Renal cortex interstitium (tissue), 15 donors: Measurements from ENCODE around the gene TECRL. TPM values are rescaled to one million over a fixed set of nuclear protein-coding genes. Genes with fewer than 3 reads are reported as not detected.

Source experiments
- DNase-seq, 11 donors: peaks; one replicate each; pipeline ENCODE4 v3.0.0-alpha.2; 2013; ENCODE audit warnings: low read depth in 9 of 11, low spot score in 4 of 11; ENCODE audit errors: extremely low read depth in 1 of 11
- long read RNA-seq, 16 experiments: transcript quantifications; one replicate each; lab custom pipeline, GENCODE V29; 2026
- polyA plus RNA-seq, 3 donors: library from polyadenylated mRNA; unstranded; fragments of 120-200 nt; gene quantifications; one replicate each; pipeline ENCODE4 v1.2.1, GENCODE V29; 2013; ENCODE audit not compliant: insufficient read length in 3 of 3

The TECRL gene, protein sequence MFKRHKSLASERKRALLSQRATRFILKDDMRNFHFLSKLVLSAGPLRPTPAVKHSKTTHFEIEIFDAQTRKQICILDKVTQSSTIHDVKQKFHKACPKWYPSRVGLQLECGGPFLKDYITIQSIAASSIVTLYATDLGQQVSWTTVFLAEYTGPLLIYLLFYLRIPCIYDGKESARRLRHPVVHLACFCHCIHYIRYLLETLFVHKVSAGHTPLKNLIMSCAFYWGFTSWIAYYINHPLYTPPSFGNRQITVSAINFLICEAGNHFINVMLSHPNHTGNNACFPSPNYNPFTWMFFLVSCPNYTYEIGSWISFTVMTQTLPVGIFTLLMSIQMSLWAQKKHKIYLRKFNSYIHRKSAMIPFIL
- polyA plus RNA-seq, result not detected
- long read RNA-seq, donor 1, result 0 reads
- long read RNA-seq, donor 2, result 0 reads
- long read RNA-seq, donor 3, result 0 reads
- long read RNA-seq, donor 4, result 0 reads
- long read RNA-seq, donor 5, result 0 reads
- long read RNA-seq, donor 6, result 0 reads
- long read RNA-seq, donor 7, result 0 reads
- long read RNA-seq, donor 8, result 0 reads
- long read RNA-seq, donor 9, result 0 reads
- long read RNA-seq, donor 10, result 0 reads
- long read RNA-seq, donor 11, result 0 reads
- long read RNA-seq, donor 12, result 0 reads
- long read RNA-seq, donor 13, result 0 reads
- long read RNA-seq, donor 14, result 0 reads
- long read RNA-seq, donor 15, result 0 reads
- long read RNA-seq, donor 16, result 0 reads

DNA sequence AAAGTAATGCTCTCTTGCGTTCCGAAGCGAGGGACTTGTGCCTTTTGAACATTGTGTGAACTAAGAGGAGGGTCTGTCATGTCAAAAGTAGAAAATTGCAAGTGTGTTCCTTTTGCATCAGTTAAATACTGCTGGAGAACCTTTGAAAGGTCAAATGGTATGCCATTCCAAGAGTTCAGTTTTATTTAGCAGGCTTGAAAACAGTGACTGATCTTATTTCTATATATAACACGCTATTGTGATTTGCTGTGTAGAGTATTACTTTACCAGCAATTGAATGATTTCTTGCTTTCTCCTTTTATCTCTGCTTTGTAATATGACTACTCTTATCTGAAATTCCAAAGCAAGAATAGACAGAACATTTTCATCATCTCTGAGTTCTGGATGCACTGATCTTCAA lies at the start of gene TECRL:
Gene TECRL, minus strand, starts transcription at position 151 of the 400 bp plus-strand sequence. Its CDS starts 99 bp downstream, at position 52.
- DNase-seq, result no peak

- no peak for DNase-seq
Observed at GRCh38 chr4:64432674-64433073, 23.4 kb upstream of the TECRL start.

GRCh38 chr4:64430933-64431332 lies 21.7 kb upstream of the TECRL start:
- no peak for DNase-seq

DNA sequence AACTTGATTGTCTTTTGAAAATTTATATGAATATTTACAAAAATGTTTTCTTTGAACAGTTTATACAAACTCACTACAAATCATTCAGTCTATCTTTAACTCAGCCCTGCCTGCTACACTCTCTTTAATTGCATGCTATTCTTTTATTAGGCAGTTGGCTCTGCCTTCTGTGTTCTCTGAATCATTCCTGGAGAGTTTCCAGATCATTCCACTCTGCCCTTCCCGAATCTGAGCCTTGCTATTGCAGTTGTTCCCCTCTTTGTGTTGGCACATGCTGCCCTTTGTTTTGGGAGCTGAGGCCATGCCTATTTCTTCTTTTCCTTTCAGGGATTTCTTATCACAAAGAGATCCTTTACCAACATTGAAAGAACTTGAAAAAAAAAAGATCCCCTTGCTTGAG lies 8.7 kb upstream of the TECRL start:
- no peak for DNase-seq

DNA sequence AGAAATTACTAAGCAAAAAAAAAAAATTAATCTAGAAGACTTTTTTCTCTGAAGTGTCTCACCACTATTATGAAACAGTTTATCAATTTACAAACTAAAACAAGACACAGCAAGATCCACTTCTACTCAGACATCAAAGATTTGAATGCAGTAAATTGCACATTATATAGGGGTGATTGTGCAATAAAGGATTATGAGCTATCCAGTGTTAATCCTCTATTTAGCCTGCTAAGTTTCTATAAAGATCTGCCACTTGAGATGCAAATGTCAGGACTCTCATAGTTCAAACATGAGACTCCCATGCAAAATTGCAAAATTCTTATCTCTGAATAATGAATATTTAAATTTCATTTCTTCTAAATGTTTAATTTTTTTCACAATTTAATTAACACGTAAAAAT lies 2.2 kb downstream of the TECRL start:
- no peak for DNase-seq

- no peak for DNase-seq
Observed at GRCh38 chr4:64405761-64406160, 3.5 kb downstream of the TECRL start.

DNA sequence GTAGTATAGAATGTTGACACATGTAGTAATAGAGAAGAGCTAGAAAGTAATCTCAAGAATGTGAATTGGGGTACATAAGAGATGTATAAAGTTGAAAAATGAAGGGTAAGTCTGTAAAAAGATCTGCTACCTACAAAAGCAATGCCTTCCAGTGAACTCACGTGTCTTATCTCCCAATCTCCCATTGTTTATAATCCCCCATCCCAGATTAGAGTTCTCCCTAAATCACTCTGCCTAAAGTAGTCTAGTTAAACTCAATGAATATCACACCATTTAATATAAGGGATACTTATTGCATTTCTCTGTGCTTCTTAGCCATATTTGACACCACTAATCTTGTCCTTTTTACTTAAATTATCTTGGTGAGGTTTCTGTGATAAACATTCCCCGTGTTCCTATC lies 6.6 kb downstream of the TECRL start:
- no peak for DNase-seq

DNA sequence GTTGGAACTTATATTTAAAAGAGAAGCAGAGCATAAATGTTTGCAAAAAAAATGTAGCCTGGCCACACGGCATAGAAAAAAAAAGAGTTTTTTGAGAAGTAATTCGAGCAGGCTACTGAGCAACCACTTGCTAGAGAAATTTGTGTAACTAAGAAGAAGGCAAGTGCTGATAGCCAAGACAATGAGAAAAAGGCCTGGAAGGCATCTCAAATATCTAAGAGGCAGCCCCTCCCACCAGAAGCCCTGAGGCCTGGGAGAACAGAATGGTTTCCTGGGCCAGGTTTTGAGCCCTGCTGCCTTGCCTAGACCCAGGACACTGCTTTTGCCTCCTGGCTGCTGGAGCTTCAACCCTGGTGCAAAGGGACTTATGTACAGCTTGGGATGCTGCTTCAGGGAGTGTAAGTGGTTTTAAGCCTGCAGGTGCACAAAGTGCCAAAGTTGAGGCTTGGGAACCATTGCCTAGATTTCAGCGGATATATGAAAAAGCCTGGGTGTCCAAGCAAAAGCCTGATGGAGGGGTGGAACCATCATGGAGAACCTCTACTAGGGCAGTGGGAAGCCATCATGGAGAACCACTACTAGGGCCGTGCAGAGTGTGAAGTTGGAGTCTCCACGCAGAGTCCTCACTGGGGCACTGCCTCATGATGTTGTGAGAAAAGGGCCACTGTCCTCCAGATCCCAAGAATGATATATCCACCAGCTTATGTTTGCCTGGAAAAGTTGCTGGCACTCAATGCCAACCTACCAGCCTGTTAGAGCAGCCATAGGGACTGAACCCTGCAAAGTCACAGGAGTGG lies 9.7 kb downstream of the TECRL start:
- no peak for DNase-seq

- no peak for DNase-seq
Observed at GRCh38 chr4:64394469-64394868, 14.8 kb downstream of the TECRL start.

- no peak for DNase-seq
Observed at GRCh38 chr4:64388252-64388651, 21.0 kb downstream of the TECRL start.

GRCh38 chr4:64385220-64385619 lies 24.0 kb downstream of the TECRL start:
- no peak for DNase-seq

DNA sequence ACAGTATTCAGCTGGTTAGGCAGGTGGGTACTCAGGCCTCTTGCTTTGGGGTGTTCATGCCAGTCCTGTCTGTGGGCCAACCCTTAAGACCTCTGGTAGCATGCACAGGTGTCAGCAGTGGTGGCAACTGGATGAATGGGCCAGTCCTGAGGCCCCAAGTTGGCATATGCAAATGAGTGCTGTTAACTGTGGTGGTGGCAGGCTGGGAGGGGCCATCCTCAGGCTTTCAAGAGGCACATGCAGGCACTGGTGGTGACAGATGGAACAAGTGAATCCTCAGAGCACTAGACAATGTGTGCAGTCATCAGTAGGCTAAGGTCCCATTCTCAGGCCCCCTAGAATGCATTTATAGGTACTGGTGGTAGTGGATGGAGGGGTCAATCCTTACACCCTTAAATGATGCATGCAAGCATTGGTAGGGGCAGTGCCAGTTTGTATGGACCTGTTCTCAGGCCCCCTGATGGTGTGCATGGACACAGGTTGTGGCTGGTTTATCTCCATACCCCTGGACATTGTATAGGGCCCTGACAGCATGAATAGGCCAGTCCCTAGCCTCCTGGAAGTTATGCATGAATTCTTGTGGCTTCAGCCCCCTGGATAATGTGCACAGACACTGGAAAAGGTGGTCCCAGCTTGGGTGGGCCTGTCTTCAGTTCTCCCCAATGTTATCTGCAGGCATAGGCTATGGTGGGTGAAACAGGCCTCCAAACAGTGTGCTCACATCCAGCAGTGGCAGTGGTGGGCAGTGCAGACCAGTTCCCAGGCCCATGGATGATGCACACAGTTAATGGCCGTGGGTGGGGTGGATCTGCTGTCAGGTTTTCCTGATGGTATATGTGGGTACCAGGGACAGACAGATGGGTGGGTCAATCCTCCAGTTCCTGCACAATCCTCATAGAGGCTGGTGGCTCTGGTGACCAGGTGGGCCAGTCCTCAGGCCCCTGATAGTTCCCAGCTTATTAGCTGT lies 24.7 kb downstream of the TECRL start:
- no peak for DNase-seq

DNA sequence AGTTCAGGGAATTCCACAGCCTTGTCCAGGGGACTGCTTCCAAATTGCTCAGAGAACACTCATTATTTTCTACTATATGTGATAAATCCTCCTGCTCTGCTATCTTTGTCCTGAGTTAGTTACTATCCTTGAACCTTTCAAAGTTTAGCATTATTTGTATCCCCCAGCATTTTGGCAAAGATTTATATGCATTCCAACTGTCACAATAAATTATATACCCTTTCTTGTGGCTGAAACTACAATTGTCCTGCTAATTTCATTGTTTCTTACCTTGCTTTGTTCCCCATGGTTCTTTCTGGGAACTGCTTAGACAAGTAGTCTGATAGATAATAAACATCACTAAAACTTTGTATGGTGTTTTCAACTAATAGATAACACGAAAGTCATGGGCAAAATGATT lies 40.5 kb downstream of the TECRL start:
- no peak for DNase-seq

DNA sequence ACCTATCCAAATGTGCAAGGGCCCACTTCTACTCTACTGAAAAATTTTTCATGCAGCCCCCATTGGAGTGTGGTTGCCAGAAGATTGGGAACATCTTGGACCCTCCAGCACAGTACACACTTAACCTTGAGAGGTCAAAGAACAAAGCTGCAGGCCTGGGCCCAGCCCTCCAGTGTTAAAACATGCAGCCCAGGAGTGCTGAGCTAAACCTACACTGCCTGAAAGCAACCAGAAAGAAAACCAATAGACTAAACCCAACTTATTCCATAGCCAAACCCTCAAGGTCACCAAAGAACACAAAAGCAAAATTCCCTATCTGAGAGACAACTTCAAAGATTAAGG lies 47.9 kb downstream of the TECRL start:
- DNase-seq, result no peak

- DNase-seq, result no peak
Observed at GRCh38 chr4:64360664-64361398, 48.4 kb downstream of the TECRL start.

DNA sequence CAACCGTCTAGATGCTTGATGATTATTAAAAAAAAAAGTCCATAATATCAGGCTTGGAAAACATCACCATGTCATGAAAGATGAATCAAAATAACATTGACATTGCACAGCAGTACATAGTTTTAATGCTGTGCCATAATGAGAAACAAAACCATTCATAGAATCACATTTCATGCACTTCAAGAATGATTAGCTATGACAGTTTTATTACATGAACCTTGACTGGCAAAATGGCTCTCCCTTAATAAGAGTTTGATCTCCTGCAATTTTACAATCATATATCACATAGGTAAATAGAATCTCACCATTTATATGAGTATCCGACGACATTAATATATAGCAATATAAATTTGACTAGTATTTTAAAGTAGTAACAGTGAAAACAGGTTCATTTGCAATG lies 49.8 kb downstream of the TECRL start:
- DNase-seq, result no peak

GRCh38 chr4:64353904-64354303 lies 55.3 kb downstream of the TECRL start:
- DNase-seq, result no peak

DNA sequence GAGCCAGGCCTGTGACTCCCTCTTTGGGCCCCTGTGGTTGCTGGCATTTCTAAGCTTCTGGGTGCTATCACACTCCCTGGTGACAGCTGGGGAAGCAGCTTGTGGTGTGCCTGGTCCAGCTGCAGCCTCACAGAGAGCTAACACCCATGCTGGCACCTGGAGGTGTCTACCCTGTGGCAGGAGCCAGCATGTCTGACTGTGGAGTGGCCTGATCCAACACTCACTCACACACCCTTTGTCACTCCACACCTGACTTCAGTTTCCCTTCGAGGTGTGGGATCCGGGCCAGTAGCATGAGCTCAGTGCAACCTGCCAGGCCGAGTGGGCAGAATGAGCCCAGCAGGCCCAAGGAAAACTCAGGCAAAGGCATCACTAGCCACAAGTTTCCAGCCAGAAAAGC lies 67.5 kb downstream of the TECRL start:
- no peak for DNase-seq
